Astrocyte (in vitro differentiated cells and primary cell): ENCODE data around the gene PRRT1B. TPM values are rescaled to one million over a fixed set of nuclear protein-coding genes. Genes with fewer than 3 reads are reported as not detected.

Source experiments
- DNase-seq: peaks from one replicate; pipeline ENCODE4 v3.0.0-alpha.2; 2010; ENCODE audit warnings: low read depth
- FAIRE-seq: peaks from 2 replicates; lab custom pipeline; 2011; peaks lifted over from hg19 to GRCh38; lab: Jason Lieb, UNC
- H2AFZ ChIP-seq: 2 replicates; pipeline ENCODE4 v1.6.0; 2012; ENCODE audit warnings: low read depth, low read length, inconsistent platforms
- H3K27ac ChIP-seq: 2 replicates; pipeline ENCODE4 v1.5.1; 2011; ENCODE audit warnings: low read depth, low read length, inconsistent platforms
- H3K27me3 ChIP-seq: 2 replicates; pipeline ENCODE4 v1.6.0; 2011; ENCODE audit warnings: low read length, inconsistent platforms; ENCODE audit not compliant: insufficient read depth
- H3K36me3 ChIP-seq: 2 replicates; pipeline ENCODE4 v1.5.1; 2011; ENCODE audit warnings: low read length, inconsistent platforms; ENCODE audit not compliant: insufficient read depth
- H3K4me1 ChIP-seq: 2 replicates; pipeline ENCODE4 v1.5.1; 2011; ENCODE audit warnings: low read length, inconsistent platforms; ENCODE audit not compliant: insufficient read depth
- H3K4me2 ChIP-seq: 2 replicates; pipeline ENCODE4 v1.6.0; 2012; ENCODE audit warnings: low read length, inconsistent platforms
- H3K4me3 ChIP-seq: 2 replicates; pipeline ENCODE4 v1.5.1; 2011; ENCODE audit warnings: low read depth, mild to moderate bottlenecking, low read length, inconsistent platforms; ENCODE audit not compliant: insufficient read depth
- H3K79me2 ChIP-seq: 2 replicates; pipeline ENCODE4 v1.6.0; 2012; ENCODE audit warnings: mild to moderate bottlenecking, low read length, inconsistent platforms; ENCODE audit not compliant: insufficient read depth
- H3K9ac ChIP-seq: 2 replicates; pipeline ENCODE4 v1.6.0; 2012; ENCODE audit warnings: mild to moderate bottlenecking, low read length, inconsistent platforms
- H3K9me3 ChIP-seq: 2 replicates; pipeline ENCODE4 v1.5.1; 2012; ENCODE audit warnings: low read depth, mild to moderate bottlenecking, low read length, inconsistent platforms; ENCODE audit not compliant: insufficient read depth
- H4K20me1 ChIP-seq: 2 replicates; pipeline ENCODE4 v1.6.0; 2012; ENCODE audit warnings: low read length, inconsistent platforms; ENCODE audit not compliant: insufficient read depth
- H3K27ac Mint-ChIP-seq: one replicate; pipeline ENCODE4 v1.8.0; 2021; ENCODE audit warnings: mild to moderate bottlenecking, mixed read lengths; ENCODE audit not compliant: unreplicated experiment
- H3K27me3 Mint-ChIP-seq: one replicate; pipeline ENCODE4 v1.8.0; 2021; ENCODE audit warnings: low read depth, mixed read lengths; ENCODE audit not compliant: unreplicated experiment
- H3K36me3 Mint-ChIP-seq: one replicate; pipeline ENCODE4 v1.8.0; 2021; ENCODE audit warnings: low read depth, mixed read lengths; ENCODE audit not compliant: unreplicated experiment
- H3K4me1 Mint-ChIP-seq: one replicate; pipeline ENCODE4 v1.8.0; 2021; ENCODE audit warnings: low read depth, mixed read lengths; ENCODE audit not compliant: unreplicated experiment
- H3K4me3 Mint-ChIP-seq: one replicate; pipeline ENCODE4 v1.8.0; 2021; ENCODE audit warnings: mild to moderate bottlenecking, moderate library complexity, mixed read lengths; ENCODE audit not compliant: unreplicated experiment
- H3K9me3 Mint-ChIP-seq: one replicate; pipeline ENCODE4 v1.8.0; 2021; ENCODE audit warnings: mild to moderate bottlenecking, mixed read lengths; ENCODE audit not compliant: unreplicated experiment
- CTCF ChIP-seq: IDR thresholded peaks from 2 replicates; pipeline ENCODE4 v1.5.1; 2011; ENCODE audit warnings: low read depth, mild to moderate bottlenecking, inconsistent platforms, low read length, moderate library complexity; ENCODE audit not compliant: insufficient read depth
- EZH2 ChIP-seq: IDR thresholded peaks from 2 replicates; pipeline ENCODE4 v1.6.1; 2012; ENCODE audit warnings: mild to moderate bottlenecking, low read length, inconsistent platforms; ENCODE audit not compliant: insufficient read depth
- total RNA-seq: library from RNA; stranded (reverse); gene quantifications from 2 replicates; pipeline ENCODE4 v1.2.1, GENCODE V29; 2021

The PRRT1B gene
- total RNA-seq, 1 donor from 2014 or later, result not detected

- no peak for FAIRE-seq
- no peak overlapping the region for H2AFZ ChIP-seq
- H3K79me2 ChIP-seq, result peaks cover 15% of the 10 kb centered on the region
- no peak overlapping the region for H3K4me2 ChIP-seq
- no peaks in the 10 kb centered on the region for H3K27me3 ChIP-seq
- no peak for DNase-seq
- no peak overlapping the region for H3K27ac ChIP-seq
- no peak overlapping the region for H3K4me3 Mint-ChIP-seq
- TF ChIP-seq CTCF (no peak), EZH2 (no peak)
- no peaks in the 10 kb centered on the region for H3K27me3 Mint-ChIP-seq
- no peak overlapping the region for H3K9ac ChIP-seq
- H3K36me3 Mint-ChIP-seq, result peaks cover 16% of the 10 kb centered on the region
- peaks cover 19% of the 10 kb centered on the region for H3K36me3 ChIP-seq
- peaks cover 7% of the 10 kb centered on the region for H4K20me1 ChIP-seq
- H3K9me3 Mint-ChIP-seq, result no peaks in the 10 kb centered on the region
- H3K4me1 ChIP-seq, result peaks cover 12% of the 10 kb centered on the region
- peak overlapping the region; percentile 66 for H3K27ac Mint-ChIP-seq
- no peak overlapping the region for H3K4me3 ChIP-seq
- no peaks in the 10 kb centered on the region for H3K9me3 ChIP-seq
- H3K4me1 Mint-ChIP-seq, result peaks cover 14% of the 10 kb centered on the region
Measured at GRCh38 chr9:131525643-131526565, 19.4 kb upstream of the PRRT1B start.

GRCh38 chr9:131528186-131528585 is 17.1 kb upstream of the PRRT1B start:
- peaks cover 5% of the 10 kb centered on the region for H3K36me3 ChIP-seq
- TF ChIP-seq EZH2, result no peak
- TF ChIP-seq CTCF, result no peak
- no peaks in the 10 kb centered on the region for H3K9me3 ChIP-seq
- Mint-ChIP-seq H3K27ac (peak overlapping the region; percentile 18), H3K4me3 (peak overlapping the region; percentile 62), H3K27me3 (peaks cover 2% of the 10 kb centered on the region), H3K36me3 (peaks cover 12% of the 10 kb centered on the region), H3K4me1 (peaks cover 14% of the 10 kb centered on the region), H3K9me3 (no peaks in the 10 kb centered on the region)
- no peak for FAIRE-seq
- no peaks in the 10 kb centered on the region for H3K27me3 ChIP-seq
- H2AFZ ChIP-seq, result no peak overlapping the region
- DNase-seq, result no peak
- peaks cover 7% of the 10 kb centered on the region for H4K20me1 ChIP-seq
- no peak overlapping the region for H3K9ac ChIP-seq
- no peak overlapping the region for H3K4me2 ChIP-seq
- H3K79me2 ChIP-seq, result peaks cover 16% of the 10 kb centered on the region
- H3K4me3 ChIP-seq, result no peak overlapping the region
- H3K4me1 ChIP-seq, result peaks cover 17% of the 10 kb centered on the region
- H3K27ac ChIP-seq, result no peak overlapping the region
